HCT116 (cell line): ENCODE results near the gene ACTA2. TPM values are rescaled to one million over a fixed set of nuclear protein-coding genes. Genes with fewer than 3 reads are reported as not detected.

Experiments used
- ATAC-seq: fragments of 200-7000 bp; cut with Tn5 transposase; 2 replicates; pipeline ENCODE4 v1.9.1; 2020; ENCODE audit warnings: mild to moderate bottlenecking, moderate library complexity
- BruUV-seq: library from RNA; stranded (reverse); fragments of 400-500 nt; replicated peaks from 2 replicates; lab custom pipeline; 2021; lab: Mats Ljungman, UMichigan
- CTCF ChIA-PET: fragments of 300-600 bp; sonication (Branson Sonifier 250); formaldehyde crosslinking; loops from one replicate; lab custom pipeline; 2021; ENCODE audit warnings: antibody characterized with exemption; lab: Charles Lee
- POLR2A ChIA-PET: fragments of 300-600, 350-600 bp; sonication (Branson Sonifier 250); formaldehyde crosslinking; loops from one replicate; lab custom pipeline; 2021; ENCODE audit warnings: antibody characterized with exemption; lab: Charles Lee
- RAD21 ChIA-PET, 2 experiments: fragments of 300-600 bp; sonication (Branson Sonifier 250); formaldehyde crosslinking; loops; one replicate each; lab custom pipeline; 2023; ENCODE audit warnings: low total read pairs in 2 of 2; ENCODE audit not compliant: uncharacterized antibody in 2 of 2, unreplicated experiment in 2 of 2, low non-redundant PET in 1 of 2; lab: Charles Lee
- DNase-seq: peaks from one replicate; pipeline ENCODE4 v3.0.0-alpha.2; 2010; ENCODE audit warnings: low read depth, low spot score
- H2AFZ ChIP-seq: fragments of 200-600 bp; shearing (Covaris generic), sonication (generic); 2 replicates; pipeline ENCODE4 v1.6.1; 2017; ENCODE audit warnings: low read depth, mixed run types, mixed read lengths, antibody characterized with exemption, low read length; ENCODE audit not compliant: poor library complexity, severe bottlenecking
- H3K27ac ChIP-seq: 2 replicates; pipeline ENCODE4 v1.5.1; 2012; ENCODE audit warnings: low read depth, low read length
- H3K27me3 ChIP-seq: fragments of 200-600 bp; sonication (generic); 2 replicates; pipeline ENCODE4 v1.6.1; 2016; ENCODE audit warnings: mixed run types, low read length, mixed read lengths; ENCODE audit not compliant: insufficient read depth
- H3K36me3 ChIP-seq, 2 experiments: fragments of 200-500 bp in 1 of 2; fragments of 200-600 bp in 1 of 2; sonication (Bioruptor generic) in 1 of 2; sonication (generic) in 1 of 2; 2 replicates each; pipeline versions ENCODE4 v1.5.1 to v1.6.1; 2014 to 2016; ENCODE audit warnings: low read length in 2 of 2, inconsistent platforms in 1 of 2, mixed read lengths in 1 of 2, mixed run types in 1 of 2; ENCODE audit not compliant: insufficient read depth in 2 of 2, control insufficient read depth in 1 of 2
- H3K4me1 ChIP-seq, 2 experiments: fragments of 200-600 bp in 1 of 2; sonication (generic) in 1 of 2; 2 replicates each; pipeline versions ENCODE4 v1.5.1 to v1.6.1; 2012 to 2017; ENCODE audit warnings: low read length in 2 of 2, inconsistent platforms in 1 of 2, mild to moderate bottlenecking in 1 of 2, mixed read lengths in 1 of 2, mixed run types in 1 of 2, moderate library complexity in 1 of 2; ENCODE audit not compliant: insufficient read depth in 2 of 2, control insufficient read depth in 1 of 2
- H3K4me2 ChIP-seq: fragments of 200-600 bp; sonication (generic); 2 replicates; pipeline ENCODE4 v1.6.1; 2017; ENCODE audit warnings: mixed run types, low read length, mixed read lengths
- H3K4me3 ChIP-seq, 2 experiments: fragments of 200-600 bp in 1 of 2; sonication (generic) in 1 of 2; replicated peaks in 1 of 2; 2 replicates each; pipeline ENCODE4 v1.5.1; 2011 to 2016; ENCODE audit warnings: low read length in 2 of 2, control low read depth in 1 of 2, low read depth in 1 of 2, mild to moderate bottlenecking in 1 of 2, mixed read lengths in 1 of 2, mixed run types in 1 of 2
- H3K79me2 ChIP-seq: fragments of 200-600 bp; sonication (generic); 2 replicates; pipeline ENCODE4 v1.6.1; 2017; ENCODE audit warnings: mild to moderate bottlenecking, mixed run types, low read length, moderate library complexity, mixed read lengths; ENCODE audit not compliant: insufficient read depth
- H3K9ac ChIP-seq: fragments of 200-600 bp; sonication (generic); 2 replicates; pipeline ENCODE4 v1.6.1; 2016; ENCODE audit warnings: low read length, mixed read lengths
- H3K9me2 ChIP-seq: fragments of 200-600 bp; sonication (generic), shearing (Covaris generic); 2 replicates; pipeline ENCODE4 v1.6.1; 2017; ENCODE audit warnings: mixed run types, mild to moderate bottlenecking, moderate library complexity; ENCODE audit not compliant: insufficient read depth
- H3K9me3 ChIP-seq, 2 experiments: fragments of 200-500 bp in 1 of 2; fragments of 200-600 bp in 1 of 2; sonication (Bioruptor generic) in 1 of 2; sonication (generic) in 1 of 2; 2 replicates each; pipeline ENCODE4 v1.6.1; 2014 to 2017; ENCODE audit warnings: low read length in 2 of 2, mixed read lengths in 2 of 2, inconsistent platforms in 1 of 2, low read depth in 1 of 2, mild to moderate bottlenecking in 1 of 2, mixed run types in 1 of 2, moderate library complexity in 1 of 2; ENCODE audit not compliant: control insufficient read depth in 1 of 2, insufficient read depth in 1 of 2
- H4K20me1 ChIP-seq: fragments of 200-600 bp; sonication (generic), shearing (Covaris generic); 2 replicates; pipeline ENCODE4 v1.6.1; 2017; ENCODE audit warnings: mixed run types, mild to moderate bottlenecking, moderate library complexity; ENCODE audit not compliant: insufficient read depth
- ATF3 ChIP-seq: IDR thresholded peaks from 2 replicates; pipeline ENCODE4 v1.6.1; 2012
- CBX3 ChIP-seq: IDR thresholded peaks from 2 replicates; pipeline ENCODE4 v1.6.1; 2012; ENCODE audit warnings: low read depth
- CEBPB ChIP-seq: IDR thresholded peaks from 2 replicates; pipeline ENCODE4 v1.6.1; 2012; ENCODE audit warnings: low read depth
- EGR1 ChIP-seq: IDR thresholded peaks from 2 replicates; pipeline ENCODE4 v1.6.1; 2012; ENCODE audit warnings: low read depth
- ELF1 ChIP-seq: IDR thresholded peaks from 2 replicates; pipeline ENCODE4 v1.6.1; 2012; ENCODE audit warnings: low read depth, borderline replicate concordance
- EZH2 ChIP-seq: fragments of 200-600 bp; sonication (generic); IDR thresholded peaks from 2 replicates; pipeline ENCODE4 v1.6.1; 2017; ENCODE audit warnings: antibody characterized with exemption, mixed run types
- EZH2phosphoT487 ChIP-seq: fragments of 200-600 bp; IDR thresholded peaks from 2 replicates; pipeline ENCODE4 v1.6.1; 2018; ENCODE audit warnings: antibody characterized with exemption, borderline replicate concordance
- FOSL1 ChIP-seq: IDR thresholded peaks from 2 replicates; pipeline ENCODE4 v1.6.1; 2012; ENCODE audit warnings: low read depth
- JUND ChIP-seq: IDR thresholded peaks from 2 replicates; pipeline ENCODE4 v1.6.1; 2012
- POLR2A ChIP-seq: IDR thresholded peaks from 2 replicates; pipeline ENCODE4 v1.7.0; 2011; ENCODE audit warnings: borderline replicate concordance; ENCODE audit not compliant: insufficient read depth, insufficient read length; ENCODE audit errors: extremely low read depth
- RAD21 ChIP-seq: IDR thresholded peaks from 2 replicates; pipeline ENCODE4 v1.6.1; 2012; ENCODE audit warnings: low read depth, mild to moderate bottlenecking
- SIN3A ChIP-seq: IDR thresholded peaks from 2 replicates; pipeline ENCODE4 v1.6.1; 2012; ENCODE audit warnings: low read depth
- SP1 ChIP-seq: IDR thresholded peaks from 2 replicates; pipeline ENCODE4 v1.6.1; 2012; ENCODE audit warnings: low read depth
- SRF ChIP-seq: IDR thresholded peaks from 2 replicates; pipeline ENCODE4 v1.6.1; 2012; ENCODE audit warnings: low read depth
- YY1 ChIP-seq: IDR thresholded peaks from 2 replicates; pipeline ENCODE4 v1.6.1; 2011; ENCODE audit warnings: low read length, low read depth, moderate library complexity, mild to moderate bottlenecking; ENCODE audit not compliant: insufficient replicate concordance; ENCODE audit errors: extremely low read depth
- ZFX ChIP-seq: fragments of 450-650 bp; IDR thresholded peaks from 2 replicates; pipeline ENCODE4 v1.6.1; 2017
- ZNF274 ChIP-seq: fragments of 200-500 bp; sonication (Bioruptor generic); IDR thresholded peaks from 2 replicates; pipeline ENCODE4 v1.6.1; 2014; ENCODE audit warnings: mild to moderate bottlenecking, low read depth, low read length, inconsistent platforms
- intact Hi-C: fragments of 100-400 bp; cut with micrococcal nuclease; formaldehyde crosslinking; loops from 2 replicates; pipeline ENCODE4 v1.10.0; 2022
- total RNA-seq: library from RNA; stranded (reverse); gene quantifications from one replicate; pipeline ENCODE4 v1.2.1, GENCODE V29; 2021; ENCODE audit not compliant: unreplicated experiment
- TF ChIP-seq, protein P1 (sequence below): IDR thresholded peaks from 2 replicates; pipeline ENCODE4 v1.6.1; 2012; ENCODE audit warnings: low read depth

ACTA2 gene
- total RNA-seq, 1 experiment from 2014 or later, result 9.4 TPM

DNA sequence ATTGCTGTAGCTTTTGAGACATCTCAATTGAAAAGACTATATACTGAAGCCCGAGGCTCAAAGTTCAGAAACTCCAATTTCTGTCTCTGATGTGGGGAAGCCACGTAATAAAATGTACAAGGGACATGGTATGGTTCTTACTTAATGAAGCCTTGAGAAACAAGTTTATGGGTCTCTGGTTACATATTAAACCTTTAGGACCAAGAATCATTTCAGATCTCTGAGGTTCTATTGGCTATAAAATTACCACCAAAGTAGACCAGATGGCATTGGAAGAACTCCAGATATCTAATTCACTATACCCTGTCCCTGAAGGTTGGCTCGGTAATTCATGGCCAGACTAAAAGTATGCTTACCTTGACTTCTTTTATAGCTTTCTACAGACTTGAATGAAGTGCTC, 48.9 kb downstream of the ACTA2 start (continued):
- TF ChIP-seq, protein P1, sequence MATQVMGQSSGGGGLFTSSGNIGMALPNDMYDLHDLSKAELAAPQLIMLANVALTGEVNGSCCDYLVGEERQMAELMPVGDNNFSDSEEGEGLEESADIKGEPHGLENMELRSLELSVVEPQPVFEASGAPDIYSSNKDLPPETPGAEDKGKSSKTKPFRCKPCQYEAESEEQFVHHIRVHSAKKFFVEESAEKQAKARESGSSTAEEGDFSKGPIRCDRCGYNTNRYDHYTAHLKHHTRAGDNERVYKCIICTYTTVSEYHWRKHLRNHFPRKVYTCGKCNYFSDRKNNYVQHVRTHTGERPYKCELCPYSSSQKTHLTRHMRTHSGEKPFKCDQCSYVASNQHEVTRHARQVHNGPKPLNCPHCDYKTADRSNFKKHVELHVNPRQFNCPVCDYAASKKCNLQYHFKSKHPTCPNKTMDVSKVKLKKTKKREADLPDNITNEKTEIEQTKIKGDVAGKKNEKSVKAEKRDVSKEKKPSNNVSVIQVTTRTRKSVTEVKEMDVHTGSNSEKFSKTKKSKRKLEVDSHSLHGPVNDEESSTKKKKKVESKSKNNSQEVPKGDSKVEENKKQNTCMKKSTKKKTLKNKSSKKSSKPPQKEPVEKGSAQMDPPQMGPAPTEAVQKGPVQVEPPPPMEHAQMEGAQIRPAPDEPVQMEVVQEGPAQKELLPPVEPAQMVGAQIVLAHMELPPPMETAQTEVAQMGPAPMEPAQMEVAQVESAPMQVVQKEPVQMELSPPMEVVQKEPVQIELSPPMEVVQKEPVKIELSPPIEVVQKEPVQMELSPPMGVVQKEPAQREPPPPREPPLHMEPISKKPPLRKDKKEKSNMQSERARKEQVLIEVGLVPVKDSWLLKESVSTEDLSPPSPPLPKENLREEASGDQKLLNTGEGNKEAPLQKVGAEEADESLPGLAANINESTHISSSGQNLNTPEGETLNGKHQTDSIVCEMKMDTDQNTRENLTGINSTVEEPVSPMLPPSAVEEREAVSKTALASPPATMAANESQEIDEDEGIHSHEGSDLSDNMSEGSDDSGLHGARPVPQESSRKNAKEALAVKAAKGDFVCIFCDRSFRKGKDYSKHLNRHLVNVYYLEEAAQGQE, result no peak
- TF ChIP-seq EZH2phosphoT487 (no peak), POLR2A (no peak), JUND (no peak), SRF (no peak), ATF3 (no peak), SIN3A (no peak), EGR1 (no peak), EZH2 (no peak), ZNF274 (no peak), SP1 (no peak)

DNA sequence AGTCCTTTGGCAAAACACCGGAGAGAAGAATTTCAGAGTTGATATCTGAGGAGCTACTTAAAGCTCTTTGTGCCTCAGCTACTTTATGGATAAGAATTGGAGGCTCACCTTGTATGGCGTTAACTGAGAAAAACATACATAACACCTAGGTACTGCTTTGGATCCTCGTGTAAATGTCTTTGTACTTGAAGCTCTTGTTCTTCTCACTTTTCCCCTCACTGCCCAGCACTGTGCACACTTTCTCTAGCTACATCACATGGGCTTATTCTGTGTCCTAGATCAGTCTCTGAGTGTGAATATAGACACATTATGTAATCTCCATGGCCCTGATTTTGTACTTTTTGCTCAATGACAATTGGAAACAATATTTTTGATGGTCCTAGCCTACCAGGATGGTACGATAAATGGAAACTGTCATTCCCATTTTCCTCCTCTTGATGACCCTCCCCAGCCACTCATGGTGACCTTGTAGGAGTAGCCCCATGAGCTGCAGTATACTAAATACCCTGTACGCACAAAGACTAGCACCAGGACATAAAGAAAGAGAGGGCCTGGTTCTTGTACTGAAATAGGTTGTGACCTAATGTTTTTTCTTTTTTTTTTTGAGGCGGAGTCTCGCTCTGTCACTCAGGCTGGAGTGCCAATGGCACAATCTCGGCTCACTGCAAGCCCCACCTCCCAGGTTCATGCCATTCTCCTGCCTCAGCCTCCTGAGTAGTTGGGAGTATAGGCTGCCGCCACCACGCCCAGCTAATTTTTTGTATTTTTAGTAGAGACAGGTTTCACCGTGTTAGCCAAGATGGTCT, 50.4 kb downstream of the ACTA2 start:
- TF ChIP-seq EZH2 (no peak), SP1 (no peak), EZH2phosphoT487 (no peak), ZFX (no peak), SIN3A (no peak), SRF (no peak), ELF1 (no peak), ATF3 (no peak), YY1 (no peak), CBX3 (no peak), FOSL1 (no peak), RAD21 (no peak), CEBPB (no peak)
- TF ChIP-seq, protein P1, result no peak
- Histone ChIP-seq H3K4me3 (no peak overlapping the region), H3K9me2 (no peaks in the 10 kb centered on the region), H3K9ac (no peak overlapping the region), H3K79me2 (no peaks in the 10 kb centered on the region), H3K4me2 (no peak overlapping the region), H4K20me1 (no peaks in the 10 kb centered on the region), H3K27me3 (no peaks in the 10 kb centered on the region), H3K27ac (no peak overlapping the region), H3K4me1 (peaks cover 13 to 19% of the 10 kb centered on the region in 2 experiments), H3K9me3 (no peaks in the 10 kb centered on the region), H2AFZ (no peak overlapping the region), H3K36me3 (peaks cover 0 to 13% of the 10 kb centered on the region in 2 experiments; a peak in 2 of 4 replicates)
- ChIA-PET POLR2A (no interaction called here), CTCF (no interaction called here), RAD21 (no interaction called here)
- no TSS peak for BruUV-seq
- no peak for DNase-seq
- intact Hi-C loops, result no loop called here
- ATAC-seq, result no peak
